SU-DHL-6 (cell line): ENCODE data around the gene VIPR2.

Source experiments
- H2AFZ ChIP-seq: fragments of 200-600 bp; sonication (generic); 2 replicates; pipeline ENCODE4 v1.6.1; 2014; ENCODE audit warnings: low read depth, mild to moderate bottlenecking, moderate library complexity, mixed read lengths, antibody characterized with exemption, low read length; ENCODE audit not compliant: severe bottlenecking
- H3F3A ChIP-seq: fragments of 200-600 bp; shearing (Covaris generic); 2 replicates; pipeline ENCODE4 v1.6.0; 2016; ENCODE audit warnings: antibody characterized with exemption, mild to moderate bottlenecking; ENCODE audit not compliant: insufficient read depth
- H3K27ac ChIP-seq: fragments of 200-600 bp; sonication (generic); 2 replicates; pipeline ENCODE4 v1.5.1; 2016; ENCODE audit warnings: low read depth, mild to moderate bottlenecking, low read length, moderate library complexity, mixed read lengths
- H3K27me3 ChIP-seq: fragments of 200-600 bp; sonication (generic), shearing (Covaris generic); 2 replicates; pipeline ENCODE4 v1.6.0; 2014; ENCODE audit warnings: mild to moderate bottlenecking, low read length
- H3K36me3 ChIP-seq: fragments of 200-600 bp; sonication (generic); 2 replicates; pipeline ENCODE4 v1.6.1; 2014; ENCODE audit warnings: mild to moderate bottlenecking, low read length, mixed read lengths
- H3K4me2 ChIP-seq: fragments of 300-600, 200-600 bp; shearing (Covaris generic), sonication (generic); 2 replicates; pipeline ENCODE4 v1.6.0; 2014; ENCODE audit warnings: low read length, low read depth, mild to moderate bottlenecking; ENCODE audit not compliant: poor library complexity, severe bottlenecking
- H3K4me3 ChIP-seq: fragments of 200-600 bp; sonication (generic); 2 replicates; pipeline ENCODE4 v1.5.1; 2014; ENCODE audit warnings: antibody characterized with exemption, low read length, mild to moderate bottlenecking, mixed read lengths; ENCODE audit not compliant: insufficient read depth, poor library complexity, severe bottlenecking
- H3K79me2 ChIP-seq: fragments of 200-600 bp; sonication (generic); 2 replicates; pipeline ENCODE4 v1.6.1; 2014; ENCODE audit warnings: mild to moderate bottlenecking, low read length, moderate library complexity; ENCODE audit not compliant: insufficient read depth
- H3K9ac ChIP-seq: fragments of 200-600 bp; sonication (generic); 2 replicates; pipeline ENCODE4 v1.7.0; 2014; ENCODE audit warnings: mild to moderate bottlenecking, low read length
- H3K9me2 ChIP-seq: fragments of 200-600 bp; sonication (generic); replicated peaks from 2 replicates; pipeline ENCODE4 v1.6.1; 2014; ENCODE audit warnings: low read length; ENCODE audit not compliant: insufficient read depth
- H3K9me3 ChIP-seq: fragments of 200-600 bp; sonication (generic); 2 replicates; pipeline ENCODE4 v1.6.1; 2014; ENCODE audit warnings: low read length, mixed read lengths; ENCODE audit not compliant: insufficient read depth
- H4K20me1 ChIP-seq: fragments of 200-600 bp; sonication (generic); 2 replicates; pipeline ENCODE4 v1.6.1; 2014; ENCODE audit warnings: low read depth, mild to moderate bottlenecking, antibody characterized with exemption, low read length, moderate library complexity, mixed read lengths
- EZH2phosphoT487 ChIP-seq: fragments of 200-600 bp; sonication (generic), shearing (Covaris generic); conservative IDR thresholded peaks from 2 replicates; pipeline ENCODE4 v1.6.1; 2018; ENCODE audit warnings: mild to moderate bottlenecking, antibody characterized with exemption, low read length, moderate library complexity, mixed read lengths
- TF ChIP-seq, protein P1 (sequence below): fragments of 200-600 bp; sonication (generic); IDR thresholded peaks from one replicate; pipeline ENCODE4 v1.5.1; 2017; ENCODE audit warnings: antibody characterized with exemption, mild to moderate bottlenecking, low read length, moderate library complexity; ENCODE audit not compliant: insufficient read depth, poor library complexity, severe bottlenecking

VIPR2 gene

DNA sequence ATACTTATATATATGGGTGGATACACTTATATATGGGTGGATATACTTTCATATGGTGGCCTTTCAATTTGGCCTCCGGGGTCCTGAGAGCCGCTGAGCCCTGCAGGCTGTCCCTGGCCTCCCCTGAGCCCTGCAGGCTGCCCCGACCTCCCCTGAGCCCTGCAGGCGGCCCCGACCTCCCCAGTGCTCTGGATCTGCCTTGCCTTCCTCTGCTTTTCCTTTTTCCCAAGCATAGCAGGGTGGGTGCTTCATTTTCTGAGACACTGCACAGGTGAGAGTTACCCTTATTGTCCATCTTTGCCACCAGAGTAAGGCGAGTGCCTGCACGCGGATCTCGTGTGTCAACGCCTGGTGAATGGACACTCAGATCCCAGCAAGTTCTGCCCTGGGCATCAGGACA is 106.6 kb downstream of the VIPR2 start:
- H3K79me2 ChIP-seq = no peaks in the 10 kb centered on the region
- no peaks in the 10 kb centered on the region for H3K9me3 ChIP-seq
- TF ChIP-seq EZH2phosphoT487 = no peak
- TF ChIP-seq, protein P1, sequence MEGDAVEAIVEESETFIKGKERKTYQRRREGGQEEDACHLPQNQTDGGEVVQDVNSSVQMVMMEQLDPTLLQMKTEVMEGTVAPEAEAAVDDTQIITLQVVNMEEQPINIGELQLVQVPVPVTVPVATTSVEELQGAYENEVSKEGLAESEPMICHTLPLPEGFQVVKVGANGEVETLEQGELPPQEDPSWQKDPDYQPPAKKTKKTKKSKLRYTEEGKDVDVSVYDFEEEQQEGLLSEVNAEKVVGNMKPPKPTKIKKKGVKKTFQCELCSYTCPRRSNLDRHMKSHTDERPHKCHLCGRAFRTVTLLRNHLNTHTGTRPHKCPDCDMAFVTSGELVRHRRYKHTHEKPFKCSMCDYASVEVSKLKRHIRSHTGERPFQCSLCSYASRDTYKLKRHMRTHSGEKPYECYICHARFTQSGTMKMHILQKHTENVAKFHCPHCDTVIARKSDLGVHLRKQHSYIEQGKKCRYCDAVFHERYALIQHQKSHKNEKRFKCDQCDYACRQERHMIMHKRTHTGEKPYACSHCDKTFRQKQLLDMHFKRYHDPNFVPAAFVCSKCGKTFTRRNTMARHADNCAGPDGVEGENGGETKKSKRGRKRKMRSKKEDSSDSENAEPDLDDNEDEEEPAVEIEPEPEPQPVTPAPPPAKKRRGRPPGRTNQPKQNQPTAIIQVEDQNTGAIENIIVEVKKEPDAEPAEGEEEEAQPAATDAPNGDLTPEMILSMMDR = no peak
- H3F3A ChIP-seq = no peaks in the 10 kb centered on the region
- H3K4me2 ChIP-seq = no peak overlapping the region
- H3K27me3 ChIP-seq = no peaks in the 10 kb centered on the region
- H3K9ac ChIP-seq = no peak overlapping the region
- no peaks in the 10 kb centered on the region for H3K36me3 ChIP-seq
- H3K9me2 ChIP-seq = no peaks in the 10 kb centered on the region
- H3K4me3 ChIP-seq = no peak overlapping the region
- no peak overlapping the region for H3K27ac ChIP-seq
- H2AFZ ChIP-seq = no peak overlapping the region
- no peaks in the 10 kb centered on the region for H4K20me1 ChIP-seq

DNA sequence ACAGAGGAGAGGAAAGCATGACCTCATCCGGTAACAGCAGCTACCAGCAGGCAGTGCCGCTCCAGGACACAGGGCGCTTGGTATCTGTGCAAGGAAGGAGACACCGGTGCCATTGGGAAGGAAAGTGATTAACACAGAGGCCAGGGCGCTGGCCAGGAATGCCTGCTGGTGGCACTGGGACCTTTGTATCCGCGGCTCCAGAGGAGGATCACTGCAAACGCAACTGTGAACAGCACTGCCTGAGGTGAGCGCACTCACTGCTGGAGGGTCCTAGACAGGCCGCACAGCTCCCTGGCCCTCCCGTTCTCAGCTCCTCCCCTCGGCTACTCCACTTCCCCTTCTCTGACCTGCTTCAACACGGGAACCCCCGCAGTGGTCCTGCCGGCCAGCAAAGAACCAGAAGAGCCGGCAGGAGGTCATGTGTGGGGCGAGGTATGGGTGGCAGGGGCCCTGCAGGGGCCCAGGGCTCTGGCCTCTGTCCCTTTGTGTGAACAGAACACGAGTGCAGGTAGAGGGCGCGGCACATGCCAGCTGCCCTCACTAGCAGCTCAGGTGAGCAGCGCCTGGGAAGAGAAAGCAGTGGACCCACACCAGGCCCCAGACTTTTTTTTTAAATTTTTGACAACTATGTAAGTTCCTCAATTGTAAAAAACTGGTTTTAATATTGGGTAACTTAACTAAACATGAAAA is 107.6 kb downstream of the VIPR2 start:
- Histone ChIP-seq H3F3A (no peaks in the 10 kb centered on the region), H3K4me2 (no peak overlapping the region), H3K79me2 (no peaks in the 10 kb centered on the region), H3K27me3 (no peaks in the 10 kb centered on the region), H3K4me3 (no peak overlapping the region), H3K9me2 (no peaks in the 10 kb centered on the region), H2AFZ (no peak overlapping the region), H3K27ac (no peak overlapping the region), H3K36me3 (no peaks in the 10 kb centered on the region), H4K20me1 (no peaks in the 10 kb centered on the region), H3K9ac (no peak overlapping the region), H3K9me3 (no peaks in the 10 kb centered on the region)
- TF ChIP-seq, protein P1 = no peak
- TF ChIP-seq EZH2phosphoT487 = no peak

DNA sequence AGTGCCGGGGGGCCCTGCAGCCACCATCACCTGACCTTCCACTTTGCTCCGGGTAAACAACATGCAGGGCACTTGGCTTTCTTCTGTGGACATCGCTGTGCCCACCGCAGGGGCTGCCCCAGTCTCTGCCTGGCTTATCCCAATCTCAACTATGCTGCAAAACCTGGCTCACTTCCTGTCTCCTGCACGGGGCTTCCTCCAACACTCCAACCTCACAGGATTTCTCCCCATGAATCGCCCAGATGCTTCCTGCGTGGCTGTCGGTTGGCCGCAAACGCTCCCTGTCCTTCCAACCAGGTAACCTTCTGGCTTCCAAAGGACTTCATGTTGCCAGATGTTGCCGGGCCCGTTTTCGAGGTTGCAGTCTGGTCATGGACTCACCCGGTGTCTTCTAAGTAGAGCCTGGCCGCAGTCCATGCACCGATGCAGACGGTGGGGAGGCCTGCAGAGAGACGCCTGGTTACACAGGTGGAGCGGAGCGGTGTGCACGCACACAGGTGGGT is 109.0 kb downstream of the VIPR2 start:
- Histone ChIP-seq H3F3A (no peaks in the 10 kb centered on the region), H3K4me3 (no peak overlapping the region), H3K27me3 (no peaks in the 10 kb centered on the region), H3K79me2 (no peaks in the 10 kb centered on the region), H3K36me3 (no peaks in the 10 kb centered on the region), H3K9me2 (no peaks in the 10 kb centered on the region), H3K4me2 (no peak overlapping the region), H3K9ac (no peak overlapping the region), H3K27ac (no peak overlapping the region), H3K9me3 (no peaks in the 10 kb centered on the region), H4K20me1 (no peaks in the 10 kb centered on the region), H2AFZ (no peak overlapping the region)
- no peak for TF ChIP-seq EZH2phosphoT487
- TF ChIP-seq, protein P1 = no peak
